ENCODE results near the gene RAMP1. TPM values are rescaled to one million over a fixed set of nuclear protein-coding genes. Genes with fewer than 3 reads are reported as not detected.

The RAMP1 gene
- total RNA-seq, 4 donors from 2014 or later, result 28.7 to 168 (median 71.8) TPM

GRCh38 chr2:237929979-237930378 is 70.6 kb downstream of the RAMP1 start:
- in situ Hi-C loops (cut with MboI; ENCODE audit: low sequenced_read_pairs in 4 of 4), result loop anchor here in 1 of 4 donors (10.0 kb wide), 1 partner anchor 75 kb away; the partner anchor contains the start of gene RAMP1
- H3K4me3 ChIP-seq, result no peak overlapping the region

GRCh38 chr2:237931205-237931721 is 71.8 kb downstream of the RAMP1 start:
- no peaks in the 10 kb centered on the region for H3K4me1 ChIP-seq
- no peaks in the 10 kb centered on the region for H3K9me3 ChIP-seq
- TF ChIP-seq POLR2A (IDR thresholded peaks at IDR 0.05) (no peak), CTCF (IDR thresholded peaks at IDR 0.05 in 4 of 5, conservative IDR thresholded peaks at IDR 0.05 in 1 of 5) (no peak)
- intact Hi-C loops (cut with DNase I; ENCODE audit: low total_unique reads) (no loop called here), in situ Hi-C loops (cut with MboI; ENCODE audit: low sequenced_read_pairs in 4 of 4) (no loop called here)
- H3K27ac ChIP-seq, result no peak overlapping the region
- DNase-seq (no peak), ATAC-seq (no peak)
- no peaks in the 10 kb centered on the region for H3K27me3 ChIP-seq
- no peak overlapping the region for H3K4me3 ChIP-seq
- no peaks in the 10 kb centered on the region for H3K36me3 ChIP-seq

More at GRCh38 chr2:237929979-237930378, 70.6 kb downstream of the RAMP1 start:
- no peak overlapping the region for H3K27ac ChIP-seq
- DNase-seq (no peak), ATAC-seq (no peak)
- H3K36me3 ChIP-seq, result no peaks in the 10 kb centered on the region
- no peaks in the 10 kb centered on the region for H3K9me3 ChIP-seq
- H3K4me1 ChIP-seq, result peaks cover 0 to 6% of the 10 kb centered on the region in 2 donors
- intact Hi-C loops (cut with DNase I; ENCODE audit: low total_unique reads), result no loop called here
- TF ChIP-seq CTCF (IDR thresholded peaks at IDR 0.05 in 4 of 5, conservative IDR thresholded peaks at IDR 0.05 in 1 of 5), result no peak
- TF ChIP-seq POLR2A (IDR thresholded peaks at IDR 0.05), result no peak
- H3K27me3 ChIP-seq, result no peaks in the 10 kb centered on the region

- DNase-seq, result no peak
- intact Hi-C loops (cut with DNase I; ENCODE audit: low total_unique reads), result no loop called here
- no peak overlapping the region for H3K27ac ChIP-seq
- no peaks in the 10 kb centered on the region for H3K4me1 ChIP-seq
- in situ Hi-C loops (cut with MboI; ENCODE audit: low sequenced_read_pairs in 4 of 4), result no loop called here
- no peaks in the 10 kb centered on the region for H3K36me3 ChIP-seq
- H3K9me3 ChIP-seq, result no peaks in the 10 kb centered on the region
- no peaks in the 10 kb centered on the region for H3K27me3 ChIP-seq
- H3K4me3 ChIP-seq, result no peak overlapping the region
- no peak for TF ChIP-seq CTCF (IDR thresholded peaks at IDR 0.05 in 4 of 5, conservative IDR thresholded peaks at IDR 0.05 in 1 of 5)
- TF ChIP-seq POLR2A (IDR thresholded peaks at IDR 0.05), result no peak
- no peak for ATAC-seq
These were observed 73.3 kb downstream of the RAMP1 start for GRCh38 chr2:237932731-237933131.

- Histone ChIP-seq H3K4me3 (no peak overlapping the region), H3K4me1 (no peaks in the 10 kb centered on the region), H3K27me3 (no peaks in the 10 kb centered on the region), H3K9me3 (no peaks in the 10 kb centered on the region), H3K36me3 (no peaks in the 10 kb centered on the region), H3K27ac (no peak overlapping the region)
- no peak for ATAC-seq
- intact Hi-C loops (cut with DNase I; ENCODE audit: low total_unique reads) (no loop called here), in situ Hi-C loops (cut with MboI; ENCODE audit: low sequenced_read_pairs in 4 of 4) (no loop called here)
- DNase-seq, result no peak
- TF ChIP-seq POLR2A (IDR thresholded peaks at IDR 0.05) (no peak), CTCF (IDR thresholded peaks at IDR 0.05 in 4 of 5, conservative IDR thresholded peaks at IDR 0.05 in 1 of 5) (no peak)
These were observed 74.8 kb downstream of the RAMP1 start for GRCh38 chr2:237934186-237934585.
